IMR-90 (cell line): ENCODE data around the gene CDH13. TPM values are rescaled to one million over a fixed set of nuclear protein-coding genes. Genes with fewer than 3 reads are reported as not detected.
A peak's percentile ranks its signal among the peaks of the same experiment; 100 is the strongest.

Experiments
- ATAC-seq: fragments of 200-7000 bp; cut with Tn5 transposase; 2 replicates; pipeline ENCODE4 v1.9.1; 2020; ENCODE audit warnings: low read depth, mild to moderate bottlenecking, moderate library complexity
- BruUV-seq: library from RNA; stranded (reverse); fragments of 400-500 nt; replicated peaks from 2 replicates; lab custom pipeline; 2021; lab: Mats Ljungman, UMichigan
- CTCF ChIA-PET: fragments of 300-600 bp; formaldehyde crosslinking; extraction: SDS; loops from one replicate; lab custom pipeline; 2021; ENCODE audit warnings: antibody characterized with exemption; lab: Yijun Ruan, JAX
- POLR2A ChIA-PET: fragments of 300-600 bp; sonication (Branson Sonifier 250); formaldehyde crosslinking; loops from one replicate; lab custom pipeline; 2022; ENCODE audit warnings: antibody characterized with exemption; ENCODE audit not compliant: unreplicated experiment; lab: Charles Lee
- DNase-seq: peaks from one replicate; pipeline ENCODE4 v3.0.0; 2013
- H2AFZ ChIP-seq: replicated peaks from 2 replicates; pipeline ENCODE3; 2013; ENCODE audit warnings: low read length, mild to moderate bottlenecking; ENCODE audit not compliant: poor library complexity
- H2AK5ac ChIP-seq: 2 replicates; pipeline ENCODE4 v1.6.1; 2013; ENCODE audit warnings: low read depth, low read length, inconsistent platforms
- H2AK9ac ChIP-seq: replicated peaks from 2 replicates; pipeline ENCODE3; 2013; ENCODE audit warnings: mild to moderate bottlenecking, low read depth, low read length, moderate library complexity; ENCODE audit not compliant: poor library complexity
- H2BK120ac ChIP-seq: 2 replicates; pipeline ENCODE4 v1.6.1; 2013; ENCODE audit warnings: low read depth, low read length, inconsistent platforms
- H2BK15ac ChIP-seq: 3 replicates; pipeline ENCODE4 v1.6.1; 2013; ENCODE audit warnings: low read depth, low read length, inconsistent platforms
- H2BK20ac ChIP-seq: 2 replicates; pipeline ENCODE4 v1.6.1; 2013; ENCODE audit warnings: low read depth, mild to moderate bottlenecking, inconsistent platforms, low read length, moderate library complexity
- H2BK5ac ChIP-seq: 2 replicates; pipeline ENCODE4 v1.6.1; 2013; ENCODE audit warnings: mild to moderate bottlenecking, low read depth, low read length, inconsistent platforms; ENCODE audit not compliant: poor library complexity, severe bottlenecking
- H3K14ac ChIP-seq: replicated peaks from 2 replicates; pipeline ENCODE4 v1.6.1; 2013; ENCODE audit warnings: low read depth, low read length, inconsistent platforms
- H3K18ac ChIP-seq: 2 replicates; pipeline ENCODE4 v1.6.1; 2013; ENCODE audit warnings: low read depth, low read length, control low read depth
- H3K23ac ChIP-seq: 2 replicates; pipeline ENCODE4 v1.6.1; 2013; ENCODE audit warnings: low read depth, low read length, inconsistent platforms
- H3K27ac ChIP-seq: 2 replicates; pipeline ENCODE4 v1.5.1; 2013; ENCODE audit warnings: mild to moderate bottlenecking, control low read depth, low read length; ENCODE audit not compliant: insufficient read depth
- H3K27me3 ChIP-seq: 2 replicates; pipeline ENCODE4 v1.6.1; 2013; ENCODE audit warnings: low read length; ENCODE audit not compliant: control insufficient read depth, insufficient read depth
- H3K36me3 ChIP-seq: 2 replicates; pipeline ENCODE4 v1.6.1; 2013; ENCODE audit warnings: low read length, mixed read lengths; ENCODE audit not compliant: control insufficient read depth, insufficient read depth
- H3K4ac ChIP-seq: 2 replicates; pipeline ENCODE4 v1.6.1; 2013; ENCODE audit warnings: low read depth, low read length, inconsistent platforms
- H3K4me1 ChIP-seq: 2 replicates; pipeline ENCODE4 v1.6.1; 2013; ENCODE audit warnings: low read length, mixed read lengths; ENCODE audit not compliant: control insufficient read depth, insufficient read depth
- H3K4me2 ChIP-seq: 2 replicates; pipeline ENCODE4 v1.6.1; 2013; ENCODE audit warnings: low read depth, mild to moderate bottlenecking, control low read depth, low read length, moderate library complexity
- H3K4me3 ChIP-seq: 2 replicates; pipeline ENCODE4 v1.5.1; 2013; ENCODE audit warnings: low read depth, mild to moderate bottlenecking, control low read depth, low read length, moderate library complexity; ENCODE audit not compliant: insufficient read depth
- H3K56ac ChIP-seq: 2 replicates; pipeline ENCODE4 v1.6.1; 2013; ENCODE audit warnings: low read length, inconsistent platforms; ENCODE audit not compliant: insufficient read depth; ENCODE audit errors: extremely low read depth
- H3K79me1 ChIP-seq, 2 experiments: 2 replicates each; pipeline ENCODE4 v1.6.1; 2013; ENCODE audit warnings: low read length in 2 of 2, inconsistent platforms in 1 of 2, low read depth in 1 of 2
- H3K9ac ChIP-seq: 2 replicates; pipeline ENCODE4 v1.6.1; 2013; ENCODE audit warnings: low read depth, low read length, control low read depth
- H3K9me1 ChIP-seq: 2 replicates; pipeline ENCODE4 v1.6.1; 2013; ENCODE audit warnings: low read length, inconsistent platforms; ENCODE audit not compliant: insufficient read depth
- H3K9me3 ChIP-seq: 2 replicates; pipeline ENCODE4 v1.6.1; 2013; ENCODE audit warnings: low read length; ENCODE audit not compliant: control insufficient read depth, insufficient read depth
- H4K20me1 ChIP-seq: 2 replicates; pipeline ENCODE4 v1.6.1; 2013; ENCODE audit warnings: low read length, inconsistent platforms; ENCODE audit not compliant: insufficient read depth
- H4K5ac ChIP-seq: 2 replicates; pipeline ENCODE4 v1.6.1; 2013; ENCODE audit warnings: mild to moderate bottlenecking, low read depth, low read length, control low read depth
- H4K8ac ChIP-seq, 2 experiments: 2 replicates each; pipeline ENCODE4 v1.6.1; 2013; ENCODE audit warnings: low read depth in 2 of 2, low read length in 2 of 2, control low read depth in 1 of 2, inconsistent platforms in 1 of 2
- H4K91ac ChIP-seq: 2 replicates; pipeline ENCODE4 v1.6.1; 2013; ENCODE audit warnings: low read depth, low read length, inconsistent platforms; ENCODE audit not compliant: insufficient read depth
- BHLHE40 ChIP-seq: fragments of 150-350 bp; IDR thresholded peaks from 2 replicates; pipeline ENCODE4 v1.6.1; 2016; ENCODE audit warnings: mild to moderate bottlenecking, low read depth, low read length
- CTCF ChIP-seq: conservative IDR thresholded peaks from 2 replicates; pipeline ENCODE4 v1.5.1; 2012; ENCODE audit warnings: mild to moderate bottlenecking, low read depth, low read length, improper control_type of control experiment
- RCOR1 ChIP-seq: IDR thresholded peaks from 2 replicates; pipeline ENCODE4 v1.6.1; 2012; ENCODE audit warnings: mild to moderate bottlenecking, low read length, improper control_type of control experiment; ENCODE audit not compliant: insufficient replicate concordance
- WGBS, 2 experiments: methylation state at CpG; one replicate each; pipeline versions ENCODE4 v1.1.5 to v1.1.7; 2013; ENCODE audit warnings: missing lambda C conversion rate in 2 of 2; ENCODE audit not compliant: insufficient read length in 1 of 2; ENCODE audit errors: extremely low coverage in 2 of 2; 5-methylcytosine and 5-hydroxymethylcytosine counted together
- dilution Hi-C: fragments of 300-500 bp; cut with HindIII; formaldehyde crosslinking; loops from one replicate; pipeline ENCODE4 v1.14.3; 2018; ENCODE audit warnings: low sequenced_read_pairs; ENCODE audit not compliant: unreplicated experiment
- in situ Hi-C: fragments of 300-500 bp; cut with MboI; formaldehyde crosslinking; loops from 3 replicates; pipeline ENCODE4 v1.14.3; 2019; ENCODE audit warnings: low sequenced_read_pairs, inconsistent platforms, mixed read lengths
- intact Hi-C: fragments of 100-400 bp; cut with micrococcal nuclease; formaldehyde crosslinking; loops from 2 replicates; pipeline ENCODE4 v1.10.0; 2022
- polyA plus RNA-seq, 3 experiments: library from polyadenylated mRNA; depleted of rRNA; stranded (reverse); fragments of >200 nt; gene quantifications; 2 replicates each; pipeline ENCODE4 v1.2.3, GENCODE V29; 2012; ENCODE audit warnings: low replicate concordance in 1 of 3
- total RNA-seq: library from RNA; depleted of rRNA; stranded (reverse); fragments of >200 nt; gene quantifications from 2 replicates; pipeline ENCODE4 v1.2.3, GENCODE V29; 2012
- TF ChIP-seq, protein P1 (sequence below): fragments of 150-350 bp; IDR thresholded peaks from 2 replicates; pipeline ENCODE4 v1.6.1; 2017; ENCODE audit warnings: mild to moderate bottlenecking, antibody characterized with exemption, low read length, low read depth

Gene CDH13
- total and polyA plus RNA-seq, 2 of the 4 experiments (the other 2 are of a cell fraction): 61.6 to 74.7 TPM

DNA sequence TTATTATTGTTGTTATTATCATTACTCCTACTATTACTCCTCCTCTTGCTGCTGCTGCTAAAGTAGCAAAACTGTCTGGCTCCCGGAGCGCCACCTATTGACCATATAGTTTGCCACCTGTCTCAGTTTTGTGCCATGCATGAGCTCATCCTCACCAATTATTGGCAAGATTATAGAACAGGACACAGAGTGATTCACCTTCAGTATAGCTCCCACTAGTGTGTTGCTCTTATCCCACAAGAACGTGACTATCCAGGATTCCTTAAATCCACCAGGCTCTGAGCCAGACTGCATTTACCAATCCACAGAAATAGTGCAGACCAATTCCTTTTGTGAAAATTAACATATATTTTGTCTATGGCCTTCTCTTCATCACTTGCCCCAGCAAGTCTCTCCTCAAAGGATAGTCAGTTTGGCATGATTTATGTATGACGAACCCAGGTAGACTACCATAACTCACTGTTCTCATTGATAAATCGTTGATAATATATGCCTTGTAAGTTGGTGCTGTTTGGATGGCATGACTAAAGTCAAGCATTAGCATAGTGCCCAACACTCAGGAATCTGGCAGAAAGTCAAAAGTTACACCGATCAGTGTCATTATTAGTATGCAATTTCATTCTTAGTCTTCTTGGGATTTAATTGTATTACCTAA, 775.5 kb downstream of the CDH13 start:
- Histone ChIP-seq H3K23ac (no peak overlapping the region), H2AFZ (no peak overlapping the region), H3K4me2 (no peak overlapping the region), H2BK5ac (no peak overlapping the region), H3K9ac (no peak overlapping the region), H4K91ac (no peak overlapping the region), H4K8ac (no peak overlapping the region), H2BK20ac (no peak overlapping the region; the same call in 1 of the 2 replicates), H3K4me1 (peaks cover 2% of the 10 kb centered on the region; the same call in 1 of the 2 replicates), H3K36me3 (no peaks in the 10 kb centered on the region), H3K27me3 (no peaks in the 10 kb centered on the region), H2BK120ac (peak overlapping the region; percentile 8; the same call in 1 of the 2 replicates), H3K79me1 (no peaks in the 10 kb centered on the region), H3K9me3 (no peaks in the 10 kb centered on the region), H3K56ac (no peak overlapping the region), H3K4ac (no peak overlapping the region), H3K18ac (no peak overlapping the region), H2BK15ac (peak overlapping the region; percentile 5; the same call in 1 of the 3 replicates), H2AK5ac (no peak overlapping the region; the same call in 1 of the 2 replicates), H3K9me1 (peaks cover 5% of the 10 kb centered on the region; the same call in 1 of the 2 replicates), H4K5ac (no peak overlapping the region), H3K27ac (no peak overlapping the region), H3K4me3 (no peak overlapping the region), H2AK9ac (no peak overlapping the region), H4K20me1 (no peaks in the 10 kb centered on the region; the same call in 1 of the 2 replicates), H3K14ac (no peak overlapping the region)
- in situ Hi-C loops: no loop called here
- dilution Hi-C loops: no loop called here
- BruUV-seq: no TSS peak
- POLR2A ChIA-PET: no interaction called here
- WGBS, 2 experiments: no CpG with 5 or more reads among the region's 6 CpGs
- TF ChIP-seq BHLHE40 (no peak), RCOR1 (no peak), CTCF (0 out of 2 replicates have a peak, but pooled peaks have one; percentile 2)
- TF ChIP-seq, protein P1, sequence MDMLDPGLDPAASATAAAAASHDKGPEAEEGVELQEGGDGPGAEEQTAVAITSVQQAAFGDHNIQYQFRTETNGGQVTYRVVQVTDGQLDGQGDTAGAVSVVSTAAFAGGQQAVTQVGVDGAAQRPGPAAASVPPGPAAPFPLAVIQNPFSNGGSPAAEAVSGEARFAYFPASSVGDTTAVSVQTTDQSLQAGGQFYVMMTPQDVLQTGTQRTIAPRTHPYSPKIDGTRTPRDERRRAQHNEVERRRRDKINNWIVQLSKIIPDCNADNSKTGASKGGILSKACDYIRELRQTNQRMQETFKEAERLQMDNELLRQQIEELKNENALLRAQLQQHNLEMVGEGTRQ: no peak
- peak; percentile 45 for DNase-seq
- intact Hi-C loops: no loop called here
- CTCF ChIA-PET: interaction anchor here (1.0 kb wide), 1 partner anchor 18 kb away, joined by 3 read pairs; no protein-coding TSS in a partner anchor
- no peak for ATAC-seq
